Left ventricle myocardium inferior (tissue), 1 donor: ENCODE results near the gene SERINC5. TPM values are rescaled to one million over a fixed set of nuclear protein-coding genes. Genes with fewer than 3 reads are reported as not detected.

Experiments
- DNase-seq: peaks from one replicate; pipeline ENCODE4 v3.0.0-alpha.2; 2020
- H3K27ac ChIP-seq: fragments of 200-600 bp; replicated peaks from 2 replicates; pipeline ENCODE4 v1.8.0; 2021
- H3K27me3 ChIP-seq: fragments of 200-600 bp; 2 replicates; pipeline ENCODE4 v1.8.0; 2021; ENCODE audit warnings: low read depth
- H3K36me3 ChIP-seq: fragments of 200-600 bp; 2 replicates; pipeline ENCODE4 v1.8.0; 2021
- H3K4me1 ChIP-seq: fragments of 200-600 bp; 2 replicates; pipeline ENCODE4 v1.8.0; 2021
- H3K4me3 ChIP-seq: fragments of 200-600 bp; 2 replicates; pipeline ENCODE4 v1.8.0; 2021; ENCODE audit warnings: mild to moderate bottlenecking, moderate library complexity
- H3K9me3 ChIP-seq: fragments of 200-600 bp; replicated peaks from 2 replicates; pipeline ENCODE4 v1.8.0; 2021
- intact Hi-C: fragments of 100-400 bp; cut with micrococcal nuclease; formaldehyde crosslinking; loops from one replicate; pipeline ENCODE4 v1.11.0; 2022
- total RNA-seq: library from RNA; stranded (reverse); fragmentation: NEBNext Ultra II Directional; extraction: Animal tissue kit (Norgen Biotek cat#: 25700); gene quantifications from one replicate; pipeline ENCODE4 v1.2.1, GENCODE V29; 2021
- TF ChIP-seq, protein P1 (sequence below): fragments of 200-600 bp; IDR thresholded peaks from 2 replicates; pipeline ENCODE4 v1.8.0; 2021; ENCODE audit warnings: antibody characterized with exemption, mild to moderate bottlenecking, borderline replicate concordance
- donor health status: DM: no; HTN: yes; CAD: no; lungs with severe emphysema.

Gene SERINC5
- total RNA-seq, 1 donor from 2014 or later = 12.2 TPM

DNA sequence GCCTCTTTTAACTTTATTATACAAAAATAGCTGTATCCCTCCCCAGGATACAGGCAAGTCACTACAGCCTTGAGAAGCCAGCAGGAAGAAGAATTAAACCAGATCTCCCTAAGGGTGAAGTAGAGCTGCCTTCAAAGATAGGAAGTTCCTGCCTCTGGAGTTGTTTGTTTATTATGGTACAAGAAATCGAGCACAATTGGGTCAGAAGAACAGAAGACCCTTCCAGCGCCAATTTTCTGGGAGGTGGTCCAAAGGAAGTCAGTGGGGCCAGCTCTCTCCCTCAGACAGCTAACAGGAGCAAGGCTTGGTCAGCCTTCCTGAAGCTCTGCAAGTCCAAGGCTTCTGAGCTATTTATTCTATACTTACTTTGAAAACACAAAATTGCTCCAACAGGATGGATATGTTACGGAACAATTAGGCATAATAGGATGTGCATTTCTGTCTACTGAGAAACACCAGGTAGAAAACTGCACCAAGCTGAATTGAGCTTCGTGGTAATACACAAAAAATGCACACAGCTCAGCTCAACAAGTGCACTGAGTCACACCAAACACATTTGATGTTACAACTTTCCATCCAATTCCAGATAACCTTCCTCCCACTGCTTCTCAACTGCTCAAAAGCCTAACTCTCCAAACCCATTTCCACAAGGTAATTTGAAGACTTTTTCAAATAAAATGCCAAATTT is 16.0 kb downstream of the SERINC5 start:
- no peak for DNase-seq
- intact Hi-C loops = no loop called here
- TF ChIP-seq, protein P1, sequence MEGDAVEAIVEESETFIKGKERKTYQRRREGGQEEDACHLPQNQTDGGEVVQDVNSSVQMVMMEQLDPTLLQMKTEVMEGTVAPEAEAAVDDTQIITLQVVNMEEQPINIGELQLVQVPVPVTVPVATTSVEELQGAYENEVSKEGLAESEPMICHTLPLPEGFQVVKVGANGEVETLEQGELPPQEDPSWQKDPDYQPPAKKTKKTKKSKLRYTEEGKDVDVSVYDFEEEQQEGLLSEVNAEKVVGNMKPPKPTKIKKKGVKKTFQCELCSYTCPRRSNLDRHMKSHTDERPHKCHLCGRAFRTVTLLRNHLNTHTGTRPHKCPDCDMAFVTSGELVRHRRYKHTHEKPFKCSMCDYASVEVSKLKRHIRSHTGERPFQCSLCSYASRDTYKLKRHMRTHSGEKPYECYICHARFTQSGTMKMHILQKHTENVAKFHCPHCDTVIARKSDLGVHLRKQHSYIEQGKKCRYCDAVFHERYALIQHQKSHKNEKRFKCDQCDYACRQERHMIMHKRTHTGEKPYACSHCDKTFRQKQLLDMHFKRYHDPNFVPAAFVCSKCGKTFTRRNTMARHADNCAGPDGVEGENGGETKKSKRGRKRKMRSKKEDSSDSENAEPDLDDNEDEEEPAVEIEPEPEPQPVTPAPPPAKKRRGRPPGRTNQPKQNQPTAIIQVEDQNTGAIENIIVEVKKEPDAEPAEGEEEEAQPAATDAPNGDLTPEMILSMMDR = no peak
- no peaks in the 10 kb centered on the region for H3K27me3 ChIP-seq
- H3K36me3 ChIP-seq = peaks cover 6% of the 10 kb centered on the region
- peaks cover 27% of the 10 kb centered on the region for H3K4me1 ChIP-seq
- peaks cover 9% of the 10 kb centered on the region for H3K9me3 ChIP-seq
- H3K4me3 ChIP-seq = peak overlapping the region; percentile 13
- peak overlapping the region; percentile 71 for H3K27ac ChIP-seq

DNA sequence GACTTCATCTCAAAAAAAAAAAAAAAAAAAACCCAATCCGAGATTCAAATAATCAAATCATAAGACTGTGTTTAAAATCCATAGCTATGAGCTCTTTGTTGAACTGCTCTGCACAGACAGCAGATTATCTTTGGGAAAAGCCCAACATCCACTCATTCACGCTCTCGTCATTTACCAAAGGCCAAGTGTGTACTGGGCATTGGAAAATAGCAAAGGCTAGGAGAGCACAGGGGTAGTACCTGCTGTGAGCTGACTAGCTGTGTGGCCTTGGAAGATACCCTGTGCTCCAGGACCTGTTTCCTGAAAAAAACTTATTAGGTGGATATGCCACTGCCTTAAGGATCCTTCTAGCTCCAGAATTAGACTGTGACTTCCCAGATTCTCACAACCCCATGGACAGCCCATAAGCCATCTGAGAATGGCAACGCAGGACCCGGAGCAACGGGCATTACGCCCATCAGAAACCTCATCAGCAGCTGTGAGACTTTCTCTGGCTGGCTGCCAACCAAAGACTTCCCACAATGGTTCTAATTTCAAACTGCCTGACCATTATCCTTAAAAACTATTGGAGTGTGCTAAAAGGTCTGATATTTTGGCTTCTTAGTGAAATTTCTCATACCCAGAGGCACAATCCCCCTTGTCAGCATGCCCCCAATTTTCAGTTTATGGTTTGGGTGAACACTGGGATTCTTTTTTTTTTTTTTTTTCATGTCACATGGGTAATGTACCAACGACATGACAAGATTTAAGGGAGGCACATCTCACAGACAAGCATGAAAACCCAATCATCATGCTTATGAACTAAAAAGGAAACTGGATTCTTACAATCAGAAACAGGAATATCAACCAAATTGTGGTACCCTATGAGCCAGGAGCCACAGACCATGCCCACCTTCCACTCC is 16.8 kb downstream of the SERINC5 start:
- H3K9me3 ChIP-seq = peaks cover 9% of the 10 kb centered on the region
- peaks cover 27% of the 10 kb centered on the region for H3K4me1 ChIP-seq
- H3K36me3 ChIP-seq = peaks cover 6% of the 10 kb centered on the region
- DNase-seq = peak; percentile 72
- peak overlapping the region; percentile 13 for H3K4me3 ChIP-seq
- H3K27ac ChIP-seq = peak overlapping the region; percentile 71
- TF ChIP-seq, protein P1 = no peak
- no peaks in the 10 kb centered on the region for H3K27me3 ChIP-seq
- intact Hi-C loops = no loop called here

DNA sequence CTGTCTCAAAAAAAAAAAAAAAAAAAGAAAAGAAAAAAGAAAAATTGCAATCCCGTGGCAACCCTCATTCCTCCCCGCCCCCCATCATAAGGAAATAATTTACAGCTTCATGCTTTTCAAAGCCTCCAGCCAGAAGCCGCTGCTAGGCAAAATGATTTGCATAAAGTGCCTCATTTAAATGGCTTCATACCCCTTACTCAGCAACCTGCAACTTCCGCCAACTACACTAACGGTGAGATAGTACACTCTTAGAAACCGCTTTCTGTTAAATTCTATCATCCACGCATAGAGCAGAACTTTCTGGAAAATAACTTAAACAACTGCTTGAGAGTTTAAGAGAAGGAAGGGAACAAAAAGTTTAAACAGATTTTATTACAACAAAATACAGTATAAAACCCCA is 17.8 kb downstream of the SERINC5 start:
- H3K27ac ChIP-seq = no peak overlapping the region
- peaks cover 6% of the 10 kb centered on the region for H3K36me3 ChIP-seq
- H3K27me3 ChIP-seq = no peaks in the 10 kb centered on the region
- no peak for DNase-seq
- H3K4me3 ChIP-seq = no peak overlapping the region
- intact Hi-C loops = no loop called here
- TF ChIP-seq, protein P1 = no peak
- H3K9me3 ChIP-seq = peaks cover 7% of the 10 kb centered on the region
- peaks cover 27% of the 10 kb centered on the region for H3K4me1 ChIP-seq

DNA sequence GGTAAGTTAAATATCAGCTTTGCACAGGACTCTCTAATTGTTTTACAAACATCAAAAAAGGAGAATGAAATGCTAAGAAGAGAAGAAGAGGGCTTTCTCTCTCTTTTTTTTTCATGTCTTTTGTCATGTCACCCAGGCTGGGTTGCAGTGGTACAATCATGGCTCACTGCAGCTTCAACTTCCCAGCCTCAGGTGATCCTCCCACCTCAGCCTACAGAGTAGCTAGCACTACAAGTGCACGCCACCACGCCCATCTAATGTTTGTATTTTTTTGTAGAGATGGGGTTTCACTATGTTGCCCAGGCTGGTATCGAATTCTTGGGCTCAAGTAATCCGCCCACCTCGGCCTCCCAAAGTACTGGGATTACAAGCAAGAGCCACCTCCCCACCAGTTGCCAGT is 18.6 kb downstream of the SERINC5 start:
- no peaks in the 10 kb centered on the region for H3K9me3 ChIP-seq
- H3K27me3 ChIP-seq = no peaks in the 10 kb centered on the region
- peaks cover 6% of the 10 kb centered on the region for H3K36me3 ChIP-seq
- DNase-seq = no peak
- intact Hi-C loops = no loop called here
- TF ChIP-seq, protein P1 = no peak
- no peak overlapping the region for H3K4me3 ChIP-seq
- H3K27ac ChIP-seq = no peak overlapping the region
- H3K4me1 ChIP-seq = peaks cover 27% of the 10 kb centered on the region

DNA sequence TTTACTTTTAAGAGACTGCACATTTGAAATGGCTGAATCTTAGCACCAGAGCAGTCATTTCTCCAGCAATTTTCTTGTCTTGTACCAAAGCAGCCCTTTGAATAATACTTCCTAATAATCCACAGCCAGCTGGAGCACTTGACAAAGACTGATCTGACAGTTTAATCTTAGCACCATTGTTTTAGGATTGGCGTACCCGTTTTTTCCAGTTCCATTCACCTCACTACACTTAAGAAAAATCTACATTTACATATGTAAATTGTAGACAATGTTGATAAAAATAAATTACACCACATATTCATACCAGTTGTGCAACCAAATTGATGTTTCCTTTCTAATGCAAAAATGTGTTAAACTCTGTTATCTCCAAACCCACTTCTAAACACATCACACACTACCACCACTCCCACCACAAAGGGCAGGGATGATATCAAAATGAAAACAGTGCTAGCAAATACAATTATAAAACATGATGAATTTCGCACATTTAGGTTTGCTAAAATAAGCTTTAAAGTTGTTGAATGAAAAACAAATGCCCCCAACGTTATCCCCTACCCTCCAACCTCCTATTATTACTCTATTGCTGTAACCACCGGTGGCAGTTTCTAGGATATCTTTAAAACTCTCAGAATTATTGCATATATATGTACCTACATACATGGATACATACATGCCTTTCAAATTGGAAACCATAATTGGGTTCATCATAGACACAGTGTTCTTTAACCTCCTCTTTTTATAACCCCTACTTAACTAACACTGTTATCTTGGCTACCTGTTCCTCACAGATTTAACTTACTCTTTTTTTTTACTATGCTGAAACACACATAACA is 21.5 kb downstream of the SERINC5 start:
- intact Hi-C loops = no loop called here
- H3K4me1 ChIP-seq = peaks cover 18% of the 10 kb centered on the region
- DNase-seq = no peak
- TF ChIP-seq, protein P1 = no peak
- H3K4me3 ChIP-seq = no peak overlapping the region
- no peaks in the 10 kb centered on the region for H3K36me3 ChIP-seq
- H3K27me3 ChIP-seq = no peaks in the 10 kb centered on the region
- H3K9me3 ChIP-seq = no peaks in the 10 kb centered on the region
- no peak overlapping the region for H3K27ac ChIP-seq
